NCI-H187 treated with DMSO at 0.1 percent for 48 hours (cell line): ENCODE results near the gene ASMTL.
"Not testable (repeated sequence)": the region's sequence is repeated elsewhere in the genome, so short reads cannot be mapped to it uniquely, and the experiment has no call there.

Experiments used
- DNase-seq: peaks from one replicate; lab custom pipeline; 2025; lab: John Stamatoyannopoulos, UW

Gene ASMTL

DNA sequence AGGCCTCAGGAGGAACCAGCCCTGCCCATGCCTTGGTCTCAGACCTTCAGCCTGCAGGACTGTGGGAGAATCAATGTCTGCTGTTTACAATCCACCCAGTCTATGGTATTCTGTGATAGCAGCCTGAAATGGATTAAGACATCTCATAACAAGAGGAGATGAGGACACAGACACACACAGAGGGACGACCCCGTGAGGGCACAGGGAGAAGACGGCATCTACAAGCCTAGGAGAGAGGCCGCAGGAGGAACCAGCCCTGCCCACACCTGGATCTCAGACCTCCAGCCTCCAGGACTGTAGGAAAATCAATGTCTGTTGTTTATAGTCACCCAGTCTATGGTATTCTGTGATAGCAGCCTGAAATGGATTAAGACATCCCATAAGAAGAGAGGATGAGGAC lies 64.1 kb downstream of the ASMTL start:
- DNase-seq: no peak

- DNase-seq: no peak
These were observed 65.5 kb downstream of the ASMTL start for GRCh38 chrX:1387141-1387776.

- no peak for DNase-seq
These were observed 66.2 kb downstream of the ASMTL start for GRCh38 chrX:1386338-1387127.

- DNase-seq: no peak
These were observed 67.2 kb downstream of the ASMTL start for GRCh38 chrX:1385253-1386223.

DNA sequence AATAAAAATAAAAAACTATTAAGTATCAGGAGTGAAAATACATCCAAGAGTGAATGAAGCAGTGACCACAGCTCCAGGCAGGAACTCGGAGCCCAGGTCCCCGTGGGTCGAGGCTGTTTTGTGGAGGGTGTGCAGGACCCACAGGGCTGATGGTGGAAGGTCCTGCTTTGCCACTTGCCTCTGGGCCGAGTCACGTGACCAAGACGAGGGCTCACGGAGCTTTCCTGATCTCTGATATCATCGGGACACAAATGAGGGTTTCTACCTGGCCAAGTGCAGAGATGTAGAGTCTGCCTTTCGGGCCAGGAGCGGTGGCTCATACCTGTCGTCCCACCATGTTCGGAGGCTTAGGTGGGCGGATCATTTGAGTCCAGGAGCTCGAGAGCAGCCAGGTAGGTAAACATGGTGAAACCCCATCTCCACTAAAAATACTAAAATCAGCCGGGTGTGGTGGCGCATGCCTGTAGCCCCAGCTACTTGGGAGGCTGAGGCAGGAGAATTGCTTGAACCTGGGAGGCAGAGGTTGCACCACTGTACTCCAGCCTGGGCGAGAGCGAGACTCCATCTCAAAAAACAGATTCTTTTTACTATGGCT lies 68.0 kb downstream of the ASMTL start:
- no peak for DNase-seq

DNA sequence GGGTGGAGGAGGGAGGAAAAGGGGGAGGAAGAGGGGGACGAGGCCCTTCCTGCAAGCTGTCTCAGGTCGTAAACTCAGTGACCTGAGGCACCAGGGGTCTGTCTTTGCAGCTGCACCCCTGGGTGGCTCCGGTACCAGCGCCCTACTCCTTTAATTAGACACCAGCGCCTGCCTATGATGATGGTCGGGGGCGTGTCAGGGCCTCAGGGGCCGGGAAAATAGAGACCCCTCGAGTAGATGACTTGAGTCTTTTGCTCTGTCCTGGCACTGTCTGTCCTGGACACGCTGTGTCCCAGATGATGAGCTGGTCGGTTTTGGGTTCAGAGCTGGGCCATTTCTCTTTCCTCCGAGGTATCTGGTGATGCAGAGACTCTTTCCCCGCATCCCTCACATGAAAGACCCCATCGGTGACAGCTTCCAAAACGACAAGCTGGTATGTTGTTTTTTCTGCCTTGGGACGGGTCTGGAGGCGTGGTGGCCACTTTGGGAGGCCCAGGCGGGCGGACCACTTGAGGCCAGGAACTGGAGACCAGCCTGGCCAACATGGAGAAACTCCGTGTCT lies 72.0 kb downstream of the ASMTL start:
- DNase-seq: no peak

- DNase-seq: no peak
These were observed 74.4 kb downstream of the ASMTL start for GRCh38 chrX:1378306-1378759.

DNA sequence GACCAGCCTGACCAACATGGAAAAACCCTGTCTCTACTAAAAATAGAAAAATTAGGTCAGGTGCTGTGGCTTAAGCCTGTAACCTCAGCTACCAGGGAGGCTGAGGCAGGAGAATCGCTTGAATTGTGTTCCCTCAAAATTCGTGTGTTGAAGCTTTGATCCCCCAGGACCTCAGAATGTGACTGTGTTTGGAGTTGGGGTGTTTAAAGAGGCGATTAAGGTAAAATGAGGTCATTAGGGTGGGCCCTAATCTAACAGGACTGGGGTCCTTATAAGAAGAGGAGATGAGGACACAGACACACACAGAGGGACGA lies 84.4 kb downstream of the ASMTL start:
- no peak for DNase-seq

DNA sequence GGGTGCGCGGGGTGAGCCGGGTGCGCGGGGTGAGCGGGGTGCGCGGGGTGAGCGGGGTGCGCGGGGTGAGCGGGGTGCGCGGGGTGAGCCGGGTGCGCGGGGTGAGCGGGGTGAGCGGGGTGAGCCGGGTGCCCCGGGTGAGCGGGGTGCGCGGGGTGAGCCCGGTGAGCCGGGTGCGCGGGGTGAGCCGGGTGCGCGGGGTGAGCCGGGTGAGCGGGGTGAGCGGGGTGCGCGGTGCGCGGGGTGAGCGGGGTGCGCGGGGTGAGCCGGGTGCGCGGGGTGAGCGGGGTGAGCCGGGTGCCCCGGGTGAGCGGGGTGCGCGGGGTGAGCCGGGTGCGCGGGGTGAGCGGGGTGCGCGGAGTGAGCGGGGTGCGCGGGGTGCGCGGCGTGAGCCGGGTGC lies 86.3 kb downstream of the ASMTL start:
- DNase-seq: not testable (repeated sequence)

DNA sequence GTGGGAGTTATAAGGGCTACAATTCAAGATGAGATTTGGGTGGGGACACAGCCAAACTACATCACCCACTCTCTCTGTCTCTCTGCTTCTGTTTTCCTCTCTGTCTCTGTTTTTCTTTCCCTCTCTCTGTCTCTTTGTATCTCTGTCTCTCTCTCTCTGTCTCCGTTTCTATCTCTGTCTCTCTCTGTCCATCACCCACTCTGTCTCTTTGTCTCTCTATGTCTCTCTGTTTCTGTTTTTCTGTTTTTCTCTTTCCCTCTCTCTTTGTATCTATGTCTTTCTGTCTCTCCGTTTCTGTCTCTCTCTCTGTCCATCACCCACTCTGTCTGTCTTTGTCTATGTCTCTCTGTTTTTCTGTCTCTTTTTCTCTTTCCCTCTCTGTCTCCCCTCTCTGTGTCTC lies 90.8 kb downstream of the ASMTL start:
- DNase-seq: no peak

GRCh38 chrX:1361275-1361674 lies 91.4 kb downstream of the ASMTL start:
- DNase-seq: no peak

- no peak for DNase-seq
These were observed 92.5 kb downstream of the ASMTL start for GRCh38 chrX:1360171-1360570.

GRCh38 chrX:1359477-1359873 lies 93.2 kb downstream of the ASMTL start:
- no peak for DNase-seq

DNA sequence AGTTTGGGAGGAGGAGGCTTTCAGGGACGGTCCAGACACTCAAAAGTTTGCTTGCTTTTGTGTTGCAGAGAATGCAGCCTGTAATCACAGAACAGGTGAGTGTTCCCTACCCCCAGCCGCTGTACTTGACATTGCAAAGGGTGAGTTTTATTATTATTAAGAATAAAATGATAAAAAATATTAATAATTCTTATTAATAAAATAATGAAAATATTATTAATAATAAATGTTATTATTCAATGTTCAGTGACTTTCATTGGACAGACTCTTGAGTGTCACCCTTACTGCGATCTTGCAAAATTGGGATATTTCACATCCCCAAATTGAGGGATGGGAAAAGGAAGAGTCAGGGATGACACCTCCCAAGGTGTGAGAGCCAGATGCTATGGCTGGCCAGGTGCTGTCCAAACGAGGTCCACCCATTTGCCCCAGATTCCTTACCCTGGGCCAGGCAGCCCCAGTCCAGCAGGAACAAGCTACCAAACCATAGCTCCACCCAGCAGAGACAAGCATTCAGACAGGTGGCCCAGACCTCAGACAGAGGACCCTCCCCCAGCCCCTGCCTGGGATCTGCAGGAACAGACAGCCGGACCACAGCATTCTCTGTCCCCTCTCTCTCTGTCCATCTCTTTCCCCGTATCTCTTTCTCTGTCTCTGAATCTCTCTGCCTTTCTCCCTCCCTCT lies 93.8 kb downstream of the ASMTL start:
- DNase-seq: no peak

- DNase-seq: no peak
These were observed 94.7 kb downstream of the ASMTL start for GRCh38 chrX:1357993-1358392.

DNA sequence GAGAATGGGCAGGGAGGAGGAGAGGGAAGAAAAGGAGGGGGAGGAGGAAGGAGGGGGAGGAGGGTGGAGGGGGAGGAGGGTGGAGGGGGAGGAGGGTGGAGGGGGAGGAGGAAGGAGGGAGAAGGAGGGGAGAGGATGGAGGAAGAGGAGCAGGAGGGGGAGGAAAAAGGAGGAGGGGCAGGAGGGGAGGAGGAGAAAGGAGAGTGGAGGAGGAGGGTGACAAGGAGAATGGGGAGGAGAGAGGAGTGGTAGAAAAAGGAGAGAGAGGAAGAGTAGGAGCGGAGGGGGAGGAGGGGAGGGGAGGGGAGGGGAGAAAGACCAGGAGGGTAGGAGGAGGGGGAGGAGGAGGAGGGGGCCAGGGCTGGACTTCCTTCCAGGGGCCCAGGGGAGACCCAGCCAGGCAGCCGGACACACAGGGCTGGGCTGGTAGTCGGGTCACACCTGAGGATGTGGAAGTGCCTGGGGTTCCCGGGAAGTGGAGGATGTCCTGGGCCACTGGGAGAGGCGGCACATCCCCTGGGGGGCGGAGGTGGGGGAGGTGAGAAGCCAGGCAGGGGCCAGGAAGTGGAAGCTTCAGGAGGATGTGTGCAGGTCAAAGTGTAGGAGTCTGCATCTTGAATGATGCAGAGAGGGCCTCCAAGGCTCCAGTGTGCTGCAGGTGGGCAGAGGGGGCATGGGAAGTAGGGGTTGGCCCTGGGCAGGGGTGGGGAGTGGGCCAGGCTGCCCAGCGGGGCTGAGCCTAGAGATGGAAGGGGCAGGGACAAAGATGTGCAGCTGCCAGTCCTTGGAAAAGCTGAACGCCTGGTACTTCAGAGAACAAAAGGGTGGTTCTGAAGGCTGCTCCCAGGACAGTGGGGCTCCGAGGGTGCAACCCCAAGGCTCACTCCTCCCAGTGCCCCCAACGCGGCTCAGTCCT lies 97.3 kb downstream of the ASMTL start:
- no peak for DNase-seq

- no peak for DNase-seq
These were observed 98.4 kb downstream of the ASMTL start for GRCh38 chrX:1354036-1355019.
